Activated CD4-positive, alpha-beta T cell treated with anti-CD3 and anti-CD28 coated beads for 48 hours (primary cell): Measurements from ENCODE around the gene MAN1C1.
"Not testable (repeated sequence)": the region's sequence is repeated elsewhere in the genome, so short reads cannot be mapped to it uniquely, and the experiment has no call there.

ENCODE experiments used
- DNase-seq: peaks from one replicate; pipeline ENCODE4 v3.0.0-alpha.2; 2020

The MAN1C1 gene

GRCh38 chr1:25682059-25682601 is 65.5 kb downstream of the MAN1C1 start:
- DNase-seq, result no peak

- DNase-seq, result no peak
Measured at GRCh38 chr1:25683177-25683576, 66.6 kb downstream of the MAN1C1 start.

- no peak for DNase-seq
Measured at GRCh38 chr1:25683731-25684130, 67.1 kb downstream of the MAN1C1 start.

GRCh38 chr1:25684216-25684965 is 67.8 kb downstream of the MAN1C1 start:
- no peak for DNase-seq

- DNase-seq, result no peak
Measured at GRCh38 chr1:25685211-25685750, 68.7 kb downstream of the MAN1C1 start.

GRCh38 chr1:25685938-25686665 is 69.5 kb downstream of the MAN1C1 start:
- no peak for DNase-seq

DNA sequence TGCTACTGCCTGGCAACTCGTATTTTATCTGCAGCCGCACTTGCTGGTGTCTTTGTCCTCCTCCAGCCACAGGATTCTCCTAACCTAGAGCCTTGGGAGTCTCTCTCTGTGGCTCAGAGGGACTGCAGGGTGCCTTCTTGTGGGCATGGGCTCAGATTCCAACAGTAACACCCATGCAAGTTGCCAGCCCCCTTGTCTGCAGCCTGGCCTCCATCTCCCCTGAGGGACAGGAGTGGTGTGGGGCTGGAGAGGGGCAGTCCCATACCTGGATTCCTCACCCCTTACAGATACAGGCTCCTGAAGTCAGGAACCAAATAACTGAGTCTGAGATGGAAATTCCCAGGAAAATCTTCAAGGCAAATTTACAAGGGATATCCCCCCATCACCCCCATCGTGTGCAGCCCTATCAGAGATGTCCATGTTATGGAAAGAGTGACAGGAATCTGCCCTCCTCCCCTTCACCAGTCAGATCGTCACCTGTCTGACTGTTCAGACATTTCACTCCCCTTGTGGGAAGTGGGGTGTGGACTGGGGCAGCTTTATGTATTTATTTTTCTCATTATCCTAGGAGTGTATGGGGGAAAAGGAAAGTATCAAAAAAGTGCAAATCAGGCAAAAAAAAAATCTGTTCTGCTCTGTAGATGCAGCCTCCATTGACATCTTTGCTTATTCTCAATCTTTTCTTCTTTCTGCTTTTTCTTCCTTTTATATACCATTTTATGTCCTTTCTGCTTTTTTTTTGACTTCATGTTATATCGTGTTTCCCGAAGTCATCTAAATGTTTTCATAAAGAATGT is 70.8 kb downstream of the MAN1C1 start:
- no peak for DNase-seq

GRCh38 chr1:25688390-25689119 is 72.0 kb downstream of the MAN1C1 start:
- DNase-seq, result no peak

DNA sequence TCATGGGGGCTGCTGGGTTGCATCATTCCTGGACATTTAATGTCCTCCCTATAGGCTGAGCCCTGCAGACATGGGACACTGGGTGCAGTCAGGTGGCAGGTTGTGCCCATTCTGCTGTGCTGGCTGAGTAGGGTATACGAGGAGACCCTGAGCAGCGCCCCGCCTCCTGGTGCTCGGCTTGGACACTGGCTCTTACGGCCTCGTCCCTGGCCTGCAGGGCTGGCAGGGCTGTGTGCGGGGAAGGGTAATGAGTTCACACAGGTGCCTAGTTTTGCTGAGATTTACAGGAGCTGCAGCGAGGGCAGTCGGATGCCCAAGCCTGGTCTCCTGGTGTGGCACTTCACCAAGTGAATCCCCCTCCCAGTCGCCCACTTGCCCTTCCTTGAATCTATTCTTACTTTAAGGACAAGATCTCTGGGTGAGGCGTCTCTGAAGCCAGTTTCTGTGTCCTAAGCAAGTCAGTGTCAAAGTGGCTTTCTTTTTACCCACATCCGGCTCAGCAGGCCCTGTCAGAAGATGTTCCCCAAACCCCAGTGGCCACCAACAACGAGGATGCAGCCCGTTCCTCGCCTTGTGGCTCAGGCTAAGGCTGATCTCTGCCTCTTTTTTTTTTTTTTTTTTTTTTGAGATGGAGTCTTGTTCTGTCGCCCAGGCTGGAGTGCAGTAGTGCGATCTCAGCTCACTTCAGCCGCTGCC is 73.2 kb downstream of the MAN1C1 start:
- no peak for DNase-seq

GRCh38 chr1:25690396-25690956 is 73.9 kb downstream of the MAN1C1 start:
- no peak for DNase-seq

DNA sequence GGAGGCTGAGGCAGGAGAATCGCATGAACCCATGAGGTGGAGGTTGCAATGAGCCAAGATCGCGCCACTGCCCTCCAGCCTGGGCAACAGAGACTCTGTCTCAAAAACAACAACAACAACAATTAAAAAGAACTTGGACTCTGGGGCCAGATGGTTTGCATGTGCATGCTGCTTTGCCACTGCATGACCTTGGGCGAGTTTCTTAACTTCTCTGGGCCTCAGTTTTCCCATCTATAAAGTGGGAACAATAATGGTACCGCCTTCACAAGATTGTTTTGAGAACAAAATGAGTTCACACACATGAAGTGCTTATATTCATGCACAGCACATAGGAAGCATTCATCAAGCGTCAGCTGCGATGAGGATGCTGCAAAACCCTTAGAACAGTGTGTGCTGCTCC is 74.6 kb downstream of the MAN1C1 start:
- DNase-seq, result no peak

GRCh38 chr1:25692560-25692959 is 76.0 kb downstream of the MAN1C1 start:
- DNase-seq, result peak; percentile 50

- no peak for DNase-seq
Measured at GRCh38 chr1:25694167-25695007, 77.8 kb downstream of the MAN1C1 start.

- no peak for DNase-seq
Measured at GRCh38 chr1:25695090-25695770, 78.6 kb downstream of the MAN1C1 start.

GRCh38 chr1:25695771-25696311 is 79.2 kb downstream of the MAN1C1 start:
- peak; percentile 43 for DNase-seq

DNA sequence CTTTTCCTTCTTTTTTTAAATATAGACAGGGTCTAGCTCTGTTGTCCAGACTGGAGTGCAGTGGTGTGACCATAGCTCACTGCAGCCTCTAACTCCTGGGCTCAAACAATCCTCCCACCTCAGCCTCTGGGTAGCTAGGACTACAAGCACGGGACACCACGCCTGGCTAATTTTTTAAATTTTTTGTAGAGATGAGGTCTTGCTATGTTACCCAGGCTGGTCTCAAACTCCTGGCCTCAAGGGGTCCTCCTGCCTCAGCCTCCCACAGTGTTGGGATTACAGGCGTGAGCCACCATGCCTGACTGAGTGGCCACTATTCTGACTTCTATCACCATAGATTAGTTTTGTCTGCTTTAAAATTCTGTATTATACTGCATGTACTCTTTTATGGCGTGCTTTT is 80.1 kb downstream of the MAN1C1 start:
- DNase-seq, result not testable (repeated sequence)

DNA sequence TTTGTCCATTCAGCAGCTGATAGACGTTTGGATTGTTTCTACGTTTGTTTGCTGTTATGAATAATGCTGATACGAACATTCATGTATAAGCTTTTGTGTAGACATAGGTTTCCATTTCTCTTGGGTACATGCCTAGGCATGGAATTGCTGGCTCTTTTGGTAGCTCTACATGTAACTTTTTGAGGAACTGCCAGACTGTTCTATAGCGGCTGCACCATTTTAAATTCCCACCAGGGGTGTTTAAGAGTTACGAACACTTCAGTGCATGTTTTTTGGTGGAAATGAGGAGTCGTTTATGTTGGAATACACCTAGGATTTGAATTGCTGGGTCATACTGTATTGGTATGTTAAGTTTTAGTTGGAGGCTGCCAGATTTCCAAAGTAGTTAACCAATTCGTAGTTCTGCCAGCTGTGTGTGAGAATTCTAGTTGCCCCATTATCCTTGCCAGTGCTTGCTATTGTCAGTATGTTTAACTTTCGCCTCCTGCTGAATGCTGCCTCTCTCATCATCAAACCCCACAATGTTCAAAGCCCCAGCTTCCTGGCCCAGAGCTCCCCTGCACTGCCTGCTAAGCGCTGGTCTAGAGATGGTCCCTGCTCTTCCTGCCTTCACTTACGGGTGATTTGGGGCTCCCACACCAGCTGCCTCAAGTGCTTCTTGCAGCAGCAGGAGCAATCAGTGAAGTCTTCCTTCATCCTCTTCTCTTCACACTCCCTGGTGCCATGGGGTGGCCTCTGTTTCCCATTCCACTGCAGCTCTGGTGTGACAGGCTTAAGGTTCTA is 81.0 kb downstream of the MAN1C1 start:
- peak; percentile 24 for DNase-seq

- peak; percentile 77 for DNase-seq
Measured at GRCh38 chr1:25698252-25698651, 81.7 kb downstream of the MAN1C1 start.

GRCh38 chr1:25699059-25699458 is 82.5 kb downstream of the MAN1C1 start:
- DNase-seq, result not testable (repeated sequence)
